ENCODE data around the gene SRSF12. TPM values are rescaled to one million over a fixed set of nuclear protein-coding genes. Genes with fewer than 3 reads are reported as not detected.
"Not testable (repeated sequence)": the region's sequence is repeated elsewhere in the genome, so short reads cannot be mapped to it uniquely, and the experiment has no call there.

Gene SRSF12
- total RNA-seq, 1 donor from 2014 or later: 0.07 TPM

- DNase-seq (ENCODE audit: low spot score): peak; percentile 60
- Mint-ChIP-seq H3K9me3 (no peaks in the 10 kb centered on the region), H3K4me1 (ENCODE audit: low read depth) (peaks cover 21% of the 10 kb centered on the region), H3K27me3 (ENCODE audit: low read depth) (peaks cover 2% of the 10 kb centered on the region), H3K36me3 (ENCODE audit: low read depth) (peaks cover 28% of the 10 kb centered on the region), H3K27ac (peak overlapping the region; percentile 95), H3K4me3 (ENCODE audit: low read depth) (peak overlapping the region; percentile 89)
- intact Hi-C loops (cut with micrococcal nuclease): loop anchor here (1.0 to 5.0 kb wide), 7 partner anchors 66 to 1925 kb away; partner anchors contain the start of genes LYRM2, MAP3K7, RNGTT and UBE2J1
Measured at GRCh38 chr6:89079511-89080234, 38.2 kb downstream of the SRSF12 start.

GRCh38 chr6:89073840-89074239, 44.0 kb downstream of the SRSF12 start:
- H3K4me1 Mint-ChIP-seq (ENCODE audit: low read depth): peaks cover 5% of the 10 kb centered on the region
- no peaks in the 10 kb centered on the region for H3K36me3 Mint-ChIP-seq (ENCODE audit: low read depth)
- H3K4me3 Mint-ChIP-seq (ENCODE audit: low read depth): no peak overlapping the region
- peaks cover 6% of the 10 kb centered on the region for H3K27me3 Mint-ChIP-seq (ENCODE audit: low read depth)
- DNase-seq (ENCODE audit: low spot score): no peak
- intact Hi-C loops (cut with micrococcal nuclease): no loop called here
- H3K27ac Mint-ChIP-seq: no peak overlapping the region
- no peaks in the 10 kb centered on the region for H3K9me3 Mint-ChIP-seq

- no peak for DNase-seq (ENCODE audit: low spot score)
- Mint-ChIP-seq H3K4me3 (ENCODE audit: low read depth) (no peak overlapping the region), H3K9me3 (no peaks in the 10 kb centered on the region), H3K27me3 (ENCODE audit: low read depth) (peaks cover 6% of the 10 kb centered on the region), H3K36me3 (ENCODE audit: low read depth) (no peaks in the 10 kb centered on the region), H3K27ac (no peak overlapping the region), H3K4me1 (ENCODE audit: low read depth) (peaks cover 2% of the 10 kb centered on the region)
- intact Hi-C loops (cut with micrococcal nuclease): no loop called here
Measured at GRCh38 chr6:89073014-89073620, 44.8 kb downstream of the SRSF12 start.

GRCh38 chr6:89071036-89071435, 46.8 kb downstream of the SRSF12 start:
- Mint-ChIP-seq H3K36me3 (ENCODE audit: low read depth) (no peaks in the 10 kb centered on the region), H3K4me1 (ENCODE audit: low read depth) (no peaks in the 10 kb centered on the region), H3K27ac (no peak overlapping the region), H3K4me3 (ENCODE audit: low read depth) (no peak overlapping the region), H3K27me3 (ENCODE audit: low read depth) (peaks cover 18% of the 10 kb centered on the region), H3K9me3 (no peaks in the 10 kb centered on the region)
- intact Hi-C loops (cut with micrococcal nuclease): no loop called here
- no peak for DNase-seq (ENCODE audit: low spot score)

GRCh38 chr6:89069536-89070163, 48.2 kb downstream of the SRSF12 start:
- Mint-ChIP-seq H3K27ac (no peak overlapping the region), H3K9me3 (no peaks in the 10 kb centered on the region), H3K36me3 (ENCODE audit: low read depth) (no peaks in the 10 kb centered on the region), H3K4me1 (ENCODE audit: low read depth) (no peaks in the 10 kb centered on the region), H3K27me3 (ENCODE audit: low read depth) (peaks cover 16% of the 10 kb centered on the region), H3K4me3 (ENCODE audit: low read depth) (no peak overlapping the region)
- no peak for DNase-seq (ENCODE audit: low spot score)
- intact Hi-C loops (cut with micrococcal nuclease): no loop called here

- no peak overlapping the region for H3K4me3 Mint-ChIP-seq (ENCODE audit: low read depth)
- intact Hi-C loops (cut with micrococcal nuclease): no loop called here
- no peaks in the 10 kb centered on the region for H3K4me1 Mint-ChIP-seq (ENCODE audit: low read depth)
- no peaks in the 10 kb centered on the region for H3K36me3 Mint-ChIP-seq (ENCODE audit: low read depth)
- no peak for DNase-seq (ENCODE audit: low spot score)
- peaks cover 14% of the 10 kb centered on the region for H3K27me3 Mint-ChIP-seq (ENCODE audit: low read depth)
- no peak overlapping the region for H3K27ac Mint-ChIP-seq
- H3K9me3 Mint-ChIP-seq: no peaks in the 10 kb centered on the region
Measured at GRCh38 chr6:89068695-89069094, 49.2 kb downstream of the SRSF12 start.

- intact Hi-C loops (cut with micrococcal nuclease): no loop called here
- Mint-ChIP-seq H3K36me3 (ENCODE audit: low read depth) (no peaks in the 10 kb centered on the region), H3K4me1 (ENCODE audit: low read depth) (no peaks in the 10 kb centered on the region), H3K4me3 (ENCODE audit: low read depth) (no peak overlapping the region), H3K27me3 (ENCODE audit: low read depth) (peaks cover 14% of the 10 kb centered on the region), H3K9me3 (no peaks in the 10 kb centered on the region), H3K27ac (no peak overlapping the region)
- DNase-seq (ENCODE audit: low spot score): no peak
Measured at GRCh38 chr6:89067796-89068195, 50.1 kb downstream of the SRSF12 start.

- H3K9me3 Mint-ChIP-seq: no peaks in the 10 kb centered on the region
- no peaks in the 10 kb centered on the region for H3K36me3 Mint-ChIP-seq (ENCODE audit: low read depth)
- H3K27me3 Mint-ChIP-seq (ENCODE audit: low read depth): peaks cover 14% of the 10 kb centered on the region
- no peak for DNase-seq (ENCODE audit: low spot score)
- H3K4me1 Mint-ChIP-seq (ENCODE audit: low read depth): no peaks in the 10 kb centered on the region
- H3K4me3 Mint-ChIP-seq (ENCODE audit: low read depth): no peak overlapping the region
- intact Hi-C loops (cut with micrococcal nuclease): no loop called here
- no peak overlapping the region for H3K27ac Mint-ChIP-seq
Measured at GRCh38 chr6:89066940-89067646, 50.8 kb downstream of the SRSF12 start.

- H3K27ac Mint-ChIP-seq; H3K4me3 Mint-ChIP-seq (ENCODE audit: low read depth); H3K4me1 Mint-ChIP-seq (ENCODE audit: low read depth); H3K36me3 Mint-ChIP-seq (ENCODE audit: low read depth); DNase-seq (ENCODE audit: low spot score); H3K9me3 Mint-ChIP-seq; intact Hi-C loops (cut with micrococcal nuclease): not testable (repeated sequence)
- peaks cover 14% of the 10 kb centered on the region for H3K27me3 Mint-ChIP-seq (ENCODE audit: low read depth)
Measured at GRCh38 chr6:89066121-89066520, 51.8 kb downstream of the SRSF12 start.

GRCh38 chr6:89064931-89065330, 52.9 kb downstream of the SRSF12 start:
- H3K36me3 Mint-ChIP-seq (ENCODE audit: low read depth); H3K4me1 Mint-ChIP-seq (ENCODE audit: low read depth); H3K9me3 Mint-ChIP-seq; DNase-seq (ENCODE audit: low spot score); H3K4me3 Mint-ChIP-seq (ENCODE audit: low read depth); H3K27ac Mint-ChIP-seq; intact Hi-C loops (cut with micrococcal nuclease): not testable (repeated sequence)
- peaks cover 14% of the 10 kb centered on the region for H3K27me3 Mint-ChIP-seq (ENCODE audit: low read depth)

GRCh38 chr6:89063881-89064280, 54.0 kb downstream of the SRSF12 start:
- peaks cover 18% of the 10 kb centered on the region for H3K27me3 Mint-ChIP-seq (ENCODE audit: low read depth)
- H3K36me3 Mint-ChIP-seq (ENCODE audit: low read depth): no peaks in the 10 kb centered on the region
- H3K9me3 Mint-ChIP-seq: no peaks in the 10 kb centered on the region
- no peak overlapping the region for H3K4me3 Mint-ChIP-seq (ENCODE audit: low read depth)
- intact Hi-C loops (cut with micrococcal nuclease): no loop called here
- no peaks in the 10 kb centered on the region for H3K4me1 Mint-ChIP-seq (ENCODE audit: low read depth)
- H3K27ac Mint-ChIP-seq: no peak overlapping the region
- DNase-seq (ENCODE audit: low spot score): no peak

GRCh38 chr6:89059227-89059626, 58.6 kb downstream of the SRSF12 start:
- H3K36me3 Mint-ChIP-seq (ENCODE audit: low read depth): no peaks in the 10 kb centered on the region
- no peak for DNase-seq (ENCODE audit: low spot score)
- no peak overlapping the region for H3K4me3 Mint-ChIP-seq (ENCODE audit: low read depth)
- H3K27ac Mint-ChIP-seq: no peak overlapping the region
- H3K27me3 Mint-ChIP-seq (ENCODE audit: low read depth): peaks cover 9% of the 10 kb centered on the region
- no peaks in the 10 kb centered on the region for H3K4me1 Mint-ChIP-seq (ENCODE audit: low read depth)
- intact Hi-C loops (cut with micrococcal nuclease): no loop called here
- no peaks in the 10 kb centered on the region for H3K9me3 Mint-ChIP-seq

- H3K36me3 Mint-ChIP-seq (ENCODE audit: low read depth): no peaks in the 10 kb centered on the region
- H3K9me3 Mint-ChIP-seq: no peaks in the 10 kb centered on the region
- H3K27ac Mint-ChIP-seq: no peak overlapping the region
- no peaks in the 10 kb centered on the region for H3K4me1 Mint-ChIP-seq (ENCODE audit: low read depth)
- H3K4me3 Mint-ChIP-seq (ENCODE audit: low read depth): no peak overlapping the region
- intact Hi-C loops (cut with micrococcal nuclease): no loop called here
- peaks cover 9% of the 10 kb centered on the region for H3K27me3 Mint-ChIP-seq (ENCODE audit: low read depth)
- no peak for DNase-seq (ENCODE audit: low spot score)
Measured at GRCh38 chr6:89058627-89059026, 59.2 kb downstream of the SRSF12 start.
